ENCODE measurements around the gene ADAMTS6. TPM values are rescaled to one million over a fixed set of nuclear protein-coding genes. Genes with fewer than 3 reads are reported as not detected.

Gene ADAMTS6
- polyA plus RNA-seq, 3 donors, result 0.01 TPM; not detected in 2

DNA sequence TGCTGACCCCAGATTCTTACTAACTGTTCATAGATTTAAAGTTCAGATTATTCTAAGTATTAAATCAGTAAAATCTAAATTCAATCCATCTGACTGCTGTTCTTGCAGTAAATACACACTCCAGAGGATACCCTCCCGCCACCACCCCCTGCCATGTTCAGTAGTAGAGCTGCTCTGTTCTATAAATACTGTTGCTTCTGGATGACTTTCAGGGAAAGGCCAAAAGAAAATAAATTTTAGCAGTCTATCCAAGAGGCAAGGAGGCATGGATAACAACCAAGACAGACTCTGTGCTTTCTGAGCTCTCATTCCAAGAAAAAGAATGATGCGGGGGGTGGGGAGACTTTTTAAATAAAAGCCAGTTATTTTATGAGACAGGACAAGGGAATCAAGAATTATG lies 115.1 kb downstream of the ADAMTS6 start:
- H3K4me3 Mint-ChIP-seq, result no peak overlapping the region
- Histone ChIP-seq H2AFZ (ENCODE audit: insufficient read depth, low read depth, low read length, poor library complexity, severe bottlenecking) (no peak overlapping the region), H3K9me3 (replicated peaks in 1 of 2; ENCODE audit: control insufficient read depth in 1 of 2, insufficient read depth in 1 of 2, low read length in 2 of 2) (peaks cover 0 to 3% of the 10 kb centered on the region in 2 donors), H3K27ac (ENCODE audit: low read depth in 1 of 2, low read length in 2 of 2) (no peak overlapping the region), H3K4me2 (replicated peaks; ENCODE audit: extremely low read depth, low read length, poor library complexity, severe bottlenecking) (no peak overlapping the region), H3K79me2 (ENCODE audit: insufficient read depth, low read length) (no peaks in the 10 kb centered on the region), H3K36me3 (replicated peaks in 1 of 2; ENCODE audit: control insufficient read depth in 1 of 2, insufficient read depth in 2 of 2, low read length in 2 of 2) (no peaks in the 10 kb centered on the region), H3K4me3 (replicated peaks in 1 of 3; ENCODE audit: low read depth in 2 of 3, low read length in 3 of 3) (no peak overlapping the region), H3K9ac (ENCODE audit: insufficient read depth, low read length, poor library complexity, severe bottlenecking) (no peak overlapping the region), H3K4me1 (ENCODE audit: control insufficient read depth in 1 of 2, insufficient read depth in 2 of 2, low read length in 2 of 2) (no peaks in the 10 kb centered on the region), H4K20me1 (ENCODE audit: insufficient read depth, low read length) (no peaks in the 10 kb centered on the region), H3K27me3 (ENCODE audit: control insufficient read depth in 2 of 2, insufficient read depth in 2 of 2, low read length in 2 of 2) (no peaks in the 10 kb centered on the region)
- peaks cover 1 to 3% (median 1%) of the 10 kb centered on the region in 3 donors for H3K27me3 Mint-ChIP-seq (ENCODE audit: low read depth in 3 of 3)
- no peaks in the 10 kb centered on the region for H3K4me1 Mint-ChIP-seq
- TF ChIP-seq, protein P1, sequence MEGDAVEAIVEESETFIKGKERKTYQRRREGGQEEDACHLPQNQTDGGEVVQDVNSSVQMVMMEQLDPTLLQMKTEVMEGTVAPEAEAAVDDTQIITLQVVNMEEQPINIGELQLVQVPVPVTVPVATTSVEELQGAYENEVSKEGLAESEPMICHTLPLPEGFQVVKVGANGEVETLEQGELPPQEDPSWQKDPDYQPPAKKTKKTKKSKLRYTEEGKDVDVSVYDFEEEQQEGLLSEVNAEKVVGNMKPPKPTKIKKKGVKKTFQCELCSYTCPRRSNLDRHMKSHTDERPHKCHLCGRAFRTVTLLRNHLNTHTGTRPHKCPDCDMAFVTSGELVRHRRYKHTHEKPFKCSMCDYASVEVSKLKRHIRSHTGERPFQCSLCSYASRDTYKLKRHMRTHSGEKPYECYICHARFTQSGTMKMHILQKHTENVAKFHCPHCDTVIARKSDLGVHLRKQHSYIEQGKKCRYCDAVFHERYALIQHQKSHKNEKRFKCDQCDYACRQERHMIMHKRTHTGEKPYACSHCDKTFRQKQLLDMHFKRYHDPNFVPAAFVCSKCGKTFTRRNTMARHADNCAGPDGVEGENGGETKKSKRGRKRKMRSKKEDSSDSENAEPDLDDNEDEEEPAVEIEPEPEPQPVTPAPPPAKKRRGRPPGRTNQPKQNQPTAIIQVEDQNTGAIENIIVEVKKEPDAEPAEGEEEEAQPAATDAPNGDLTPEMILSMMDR (IDR thresholded peaks at IDR 0.05), result no peak
- intact Hi-C loops (cut with micrococcal nuclease), result no loop called here
- DNase-seq, result no peak
- H3K36me3 Mint-ChIP-seq, result no peaks in the 10 kb centered on the region
- H3K9me3 Mint-ChIP-seq, result peaks cover 2 to 11% (median 9%) of the 10 kb centered on the region in 7 donors
- WGBS (ENCODE audit: insufficient coverage), result no CpG with 5 or more reads among the region's 2 CpGs
- H3K27ac Mint-ChIP-seq, result no peak overlapping the region

- Histone ChIP-seq H3K27ac (ENCODE audit: low read depth in 1 of 2, low read length in 2 of 2) (no peak overlapping the region), H3K4me2 (replicated peaks; ENCODE audit: extremely low read depth, low read length, poor library complexity, severe bottlenecking) (no peak overlapping the region), H3K4me1 (ENCODE audit: control insufficient read depth in 1 of 2, insufficient read depth in 2 of 2, low read length in 2 of 2) (no peaks in the 10 kb centered on the region), H3K9me3 (replicated peaks in 1 of 2; ENCODE audit: control insufficient read depth in 1 of 2, insufficient read depth in 1 of 2, low read length in 2 of 2) (peaks cover 0 to under 1% of the 10 kb centered on the region in 2 donors), H2AFZ (ENCODE audit: insufficient read depth, low read depth, low read length, poor library complexity, severe bottlenecking) (no peak overlapping the region), H3K27me3 (ENCODE audit: control insufficient read depth in 2 of 2, insufficient read depth in 2 of 2, low read length in 2 of 2) (no peaks in the 10 kb centered on the region), H3K4me3 (replicated peaks in 1 of 3; ENCODE audit: low read depth in 2 of 3, low read length in 3 of 3) (no peak overlapping the region), H3K36me3 (replicated peaks in 1 of 2; ENCODE audit: control insufficient read depth in 1 of 2, insufficient read depth in 2 of 2, low read length in 2 of 2) (no peaks in the 10 kb centered on the region), H3K9ac (ENCODE audit: insufficient read depth, low read length, poor library complexity, severe bottlenecking) (no peak overlapping the region), H3K79me2 (ENCODE audit: insufficient read depth, low read length) (no peaks in the 10 kb centered on the region), H4K20me1 (ENCODE audit: insufficient read depth, low read length) (no peaks in the 10 kb centered on the region)
- DNase-seq, result no peak
- Mint-ChIP-seq H3K4me1 (no peaks in the 10 kb centered on the region), H3K9me3 (peaks cover 0 to under 1% (median 0%) of the 10 kb centered on the region in 7 donors), H3K27ac (no peak overlapping the region), H3K27me3 (ENCODE audit: low read depth in 3 of 3) (peaks cover 1 to 2% (median 1%) of the 10 kb centered on the region in 3 donors), H3K36me3 (no peaks in the 10 kb centered on the region), H3K4me3 (no peak overlapping the region)
- TF ChIP-seq, protein P1 (IDR thresholded peaks at IDR 0.05), result no peak
- WGBS (ENCODE audit: insufficient coverage), result 86% methylated on average over 1 of the region's 2 CpGs
- intact Hi-C loops (cut with micrococcal nuclease), result no loop called here
Observed at GRCh38 chr5:65364907-65365306, 116.8 kb downstream of the ADAMTS6 start.

Measured in CD14-positive monocyte (primary cell).